Choroid plexus epithelial cell (primary cell): ENCODE data around the gene GRIK2.

Experiments used
- DNase-seq: peaks from one replicate; pipeline ENCODE4 v3.0.0-alpha.2; 2010; ENCODE audit warnings: low read depth
- H3K4me3 ChIP-seq: 2 replicates; pipeline ENCODE4 v1.5.1; 2011; ENCODE audit warnings: low read depth, mild to moderate bottlenecking, control low read depth, low read length, moderate library complexity
- CTCF ChIP-seq: conservative IDR thresholded peaks from 2 replicates; pipeline ENCODE4 v1.5.1; 2011; ENCODE audit warnings: low read depth, mild to moderate bottlenecking, control low read depth, inconsistent platforms, low read length, moderate library complexity

The GRIK2 gene

GRCh38 chr6:101451981-101452380, 58.5 kb downstream of the GRIK2 start:
- H3K4me3 ChIP-seq = no peak overlapping the region
- DNase-seq = no peak
- TF ChIP-seq CTCF = no peak

- DNase-seq = no peak
- TF ChIP-seq CTCF = no peak
- no peak overlapping the region for H3K4me3 ChIP-seq
Measured at GRCh38 chr6:101453221-101453620, 59.7 kb downstream of the GRIK2 start.

GRCh38 chr6:101454106-101454676, 60.7 kb downstream of the GRIK2 start:
- no peak overlapping the region for H3K4me3 ChIP-seq
- DNase-seq = no peak
- no peak for TF ChIP-seq CTCF

GRCh38 chr6:101458336-101458735, 64.8 kb downstream of the GRIK2 start:
- DNase-seq = peak; percentile 74
- no peak overlapping the region for H3K4me3 ChIP-seq
- no peak for TF ChIP-seq CTCF

GRCh38 chr6:101458826-101459225, 65.3 kb downstream of the GRIK2 start:
- DNase-seq = peak; percentile 48
- no peak overlapping the region for H3K4me3 ChIP-seq
- no peak for TF ChIP-seq CTCF

GRCh38 chr6:101462576-101462975, 69.1 kb downstream of the GRIK2 start:
- no peak for DNase-seq
- no peak overlapping the region for H3K4me3 ChIP-seq
- TF ChIP-seq CTCF = no peak

GRCh38 chr6:101465863-101466262, 72.4 kb downstream of the GRIK2 start:
- TF ChIP-seq CTCF = no peak
- no peak for DNase-seq
- no peak overlapping the region for H3K4me3 ChIP-seq
